Measurements from ENCODE around the gene RBBP4.
"Not testable (repeated sequence)": the region's sequence is repeated elsewhere in the genome, so short reads cannot be mapped to it uniquely, and the experiment has no call there.

Gene RBBP4

DNA sequence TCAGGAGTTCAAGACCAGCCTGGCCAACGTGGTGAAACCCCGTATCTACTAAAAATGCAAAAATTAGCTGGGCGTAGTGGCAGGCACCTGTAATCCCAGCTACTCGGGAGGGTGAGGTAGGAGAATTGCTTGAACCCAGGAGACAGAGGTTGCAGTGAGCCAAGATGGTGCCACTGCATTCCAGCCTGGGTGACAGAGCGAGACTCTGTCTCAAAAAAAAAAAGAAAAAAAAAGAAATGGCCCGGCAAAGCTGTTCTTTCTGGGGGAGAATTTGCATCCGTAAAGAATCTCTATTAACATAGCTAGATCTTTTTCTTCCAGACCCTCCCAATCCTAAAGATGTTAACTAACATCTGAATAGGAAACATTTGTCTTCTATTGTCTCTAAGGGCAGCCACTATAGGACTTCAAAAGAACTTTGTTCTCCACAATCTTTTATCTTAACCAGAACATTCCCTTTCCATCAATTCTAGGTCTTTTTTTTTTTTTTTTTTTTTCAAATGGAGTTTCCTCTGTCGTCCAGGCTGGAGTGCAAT lies 8.6 kb upstream of the RBBP4 start:
- DNase-seq = not testable (repeated sequence)

DNA sequence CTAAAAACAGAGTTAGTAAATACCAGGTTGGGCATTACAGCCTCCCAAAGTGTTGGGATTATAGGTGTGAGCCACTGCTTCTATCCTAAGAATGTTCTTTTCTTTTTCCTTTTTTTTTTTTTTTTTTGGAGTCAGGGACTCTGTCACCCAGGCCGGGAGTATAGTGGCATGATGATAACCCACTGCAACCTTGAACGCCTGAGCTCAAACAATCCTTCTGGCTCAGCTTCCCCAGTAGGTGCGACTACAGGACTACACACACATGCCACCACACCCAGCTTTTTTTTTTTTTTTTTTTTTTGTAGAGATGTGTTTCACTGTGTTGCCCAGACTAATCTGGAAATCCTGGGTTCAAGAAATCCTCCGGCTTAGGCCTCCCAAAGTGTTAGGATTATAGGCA lies 6.6 kb upstream of the RBBP4 start:
- DNase-seq = no peak

DNA sequence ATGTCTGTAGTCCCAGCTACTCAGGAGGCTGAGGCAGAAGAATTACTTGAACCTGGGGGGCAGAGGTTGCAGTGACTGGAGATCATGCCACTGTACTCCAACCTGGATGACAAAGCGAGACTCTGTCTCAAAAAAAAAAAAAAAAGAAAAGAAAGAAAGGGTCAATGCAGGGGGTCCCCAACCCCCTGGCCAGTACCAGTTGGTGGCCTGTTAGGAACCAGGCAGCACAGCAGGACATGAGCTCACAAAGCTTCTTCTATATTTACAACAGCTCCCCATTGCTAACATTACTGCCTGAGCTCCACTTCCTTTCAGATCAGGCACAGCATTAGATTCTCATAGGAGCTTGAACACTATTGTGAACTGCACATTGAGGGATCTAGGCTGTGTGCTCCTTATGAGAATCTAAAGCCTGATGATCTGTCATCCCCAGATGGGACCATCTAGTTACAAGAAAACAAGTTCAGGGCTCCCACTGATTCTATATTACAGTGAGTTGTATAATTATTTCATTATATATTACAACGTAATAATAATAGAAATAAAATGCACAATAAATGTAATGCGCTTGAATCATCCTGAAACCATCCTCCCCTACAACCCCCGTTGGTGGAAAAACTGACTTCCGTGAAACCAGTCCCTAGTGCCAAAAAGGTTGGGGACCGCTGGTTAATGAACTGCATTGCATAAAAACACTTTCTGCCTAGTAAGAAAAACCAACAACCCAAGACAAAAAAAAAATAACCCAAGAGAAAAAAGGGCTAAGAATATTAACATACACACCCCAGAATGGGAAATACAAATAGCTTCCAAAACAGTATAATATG lies 3.5 kb upstream of the RBBP4 start:
- no peak for DNase-seq

DNA sequence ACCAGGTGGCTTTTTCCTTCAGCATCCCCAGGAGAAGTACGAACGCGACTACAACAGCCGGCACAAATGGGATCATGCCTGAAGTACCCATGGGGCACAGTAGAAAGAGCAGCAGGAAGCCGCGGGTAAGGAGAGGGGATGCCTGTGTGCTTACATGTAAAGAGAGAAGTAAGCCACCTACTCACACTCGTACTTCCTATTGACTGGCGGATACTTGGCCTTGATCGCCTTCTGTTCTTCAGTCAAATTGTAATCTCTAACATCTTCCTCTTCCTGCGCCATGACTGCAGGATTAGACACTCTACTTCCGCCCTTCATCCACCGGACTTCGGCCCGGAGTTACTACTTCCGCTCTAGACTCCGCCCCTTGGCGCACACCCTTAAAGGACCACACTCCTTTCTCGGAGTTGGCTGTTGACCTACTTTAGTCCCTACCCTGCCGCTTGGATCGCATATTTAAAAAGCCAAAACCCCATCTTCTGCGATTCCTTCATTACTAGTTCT lies 708 bp upstream of the RBBP4 start, which contains the start of gene ZBTB8OS:
ZBTB8OS (minus strand) TSS at position 303 of the 504 bp plus-strand sequence; CDS start at position 282, 21 bp downstream.
- peak; percentile 91 for DNase-seq

DNA sequence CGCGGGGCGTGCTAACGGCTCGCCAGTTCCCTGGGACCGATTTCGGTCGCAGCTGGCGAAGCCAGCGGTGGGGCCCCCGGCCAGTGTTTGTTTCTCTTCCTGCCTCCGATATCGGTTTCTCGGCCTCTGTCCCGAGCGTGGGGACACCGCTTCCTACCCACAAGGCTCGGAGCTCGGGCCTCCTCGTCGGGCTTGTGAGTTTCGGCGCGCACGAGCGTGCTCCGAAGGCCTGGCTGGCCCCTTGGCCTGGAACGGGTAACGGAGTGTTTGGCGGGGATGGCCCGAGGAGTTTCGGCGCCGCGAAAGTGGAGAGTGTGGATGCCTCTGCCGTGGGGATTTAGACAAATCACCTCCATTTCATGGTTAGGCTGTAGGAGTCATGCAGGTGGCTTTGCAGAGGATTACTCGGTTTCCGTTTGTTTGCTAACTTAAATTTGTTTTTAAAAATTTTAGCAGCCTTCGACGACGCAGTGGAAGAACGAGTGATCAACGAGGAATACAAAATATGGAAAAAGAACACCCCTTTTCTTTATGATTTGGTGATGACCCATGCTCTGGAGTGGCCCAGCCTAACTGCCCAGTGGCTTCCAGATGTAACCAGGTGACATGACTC lies 559 bp downstream of the RBBP4 start:
- DNase-seq = no peak

DNA sequence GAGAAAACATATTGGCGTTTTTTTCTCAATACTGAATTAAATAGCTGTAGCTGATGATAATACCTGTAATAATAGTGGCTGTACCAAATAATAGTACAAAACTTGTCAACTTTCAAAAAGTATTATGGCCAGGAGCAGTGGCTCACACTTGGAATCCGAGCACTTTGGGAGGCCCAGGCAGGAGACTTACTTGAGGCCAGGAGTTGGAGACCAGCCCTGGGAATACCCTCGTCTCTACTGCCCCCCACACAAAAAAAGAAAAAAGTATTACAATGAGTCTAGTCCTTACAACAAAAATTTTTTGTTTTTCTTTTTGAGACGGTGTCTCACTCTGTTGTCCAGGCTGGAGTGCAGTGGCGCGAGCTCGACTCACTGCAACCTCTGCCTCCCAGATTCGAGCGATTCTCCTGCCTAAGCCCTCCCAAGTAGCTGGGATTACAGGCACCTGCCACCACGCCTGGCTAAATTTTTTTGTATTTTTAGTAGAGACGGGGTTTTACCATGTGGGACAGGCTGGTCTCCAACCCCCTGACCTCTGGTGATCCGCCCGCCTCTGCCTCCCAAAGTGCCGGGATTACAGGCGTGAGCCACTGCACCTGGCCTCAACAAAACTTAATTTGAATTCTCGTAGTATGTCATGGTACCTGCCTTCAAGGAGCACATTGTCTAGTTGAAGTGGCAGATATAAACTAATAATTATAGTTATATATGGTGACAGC lies 1.4 kb downstream of the RBBP4 start:
- no peak for DNase-seq

DNA sequence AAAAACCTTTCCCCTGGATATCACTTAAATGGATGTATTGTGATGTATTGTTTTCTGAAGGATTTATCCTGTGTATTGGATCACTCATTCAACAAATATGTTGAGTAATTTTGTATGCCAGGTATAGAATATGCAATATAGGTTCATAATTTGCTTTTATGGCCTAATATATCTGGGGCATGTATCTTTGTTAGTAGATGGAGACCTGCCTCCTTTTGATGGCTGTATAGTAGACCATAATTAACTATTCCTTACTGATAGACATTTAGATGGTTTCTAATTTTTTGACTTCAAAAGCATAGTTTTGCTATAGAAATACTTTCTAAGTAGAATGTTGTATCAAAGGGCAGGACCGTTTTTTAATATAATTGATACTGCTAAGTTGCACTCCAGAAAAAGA lies 8.6 kb downstream of the RBBP4 start:
- no peak for DNase-seq

DNA sequence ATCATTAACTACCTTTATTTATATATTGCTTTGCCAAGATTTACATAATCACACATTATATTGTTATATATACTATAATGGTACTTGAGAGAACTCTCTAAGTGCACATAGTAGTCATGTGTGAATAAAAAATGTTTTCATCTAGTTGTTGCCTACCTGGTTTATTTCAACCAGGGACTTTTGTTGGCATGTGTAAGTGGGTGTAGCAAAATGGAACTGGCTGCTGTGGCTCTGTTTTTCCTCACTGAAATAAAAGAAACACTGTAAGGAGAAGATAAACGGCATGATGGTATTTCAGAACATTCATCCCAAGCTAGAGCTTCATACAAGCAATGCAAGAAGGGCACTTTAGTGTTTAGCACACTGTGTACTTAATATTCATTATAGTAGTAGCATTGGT lies 14.9 kb downstream of the RBBP4 start:
- no peak for DNase-seq

DNA sequence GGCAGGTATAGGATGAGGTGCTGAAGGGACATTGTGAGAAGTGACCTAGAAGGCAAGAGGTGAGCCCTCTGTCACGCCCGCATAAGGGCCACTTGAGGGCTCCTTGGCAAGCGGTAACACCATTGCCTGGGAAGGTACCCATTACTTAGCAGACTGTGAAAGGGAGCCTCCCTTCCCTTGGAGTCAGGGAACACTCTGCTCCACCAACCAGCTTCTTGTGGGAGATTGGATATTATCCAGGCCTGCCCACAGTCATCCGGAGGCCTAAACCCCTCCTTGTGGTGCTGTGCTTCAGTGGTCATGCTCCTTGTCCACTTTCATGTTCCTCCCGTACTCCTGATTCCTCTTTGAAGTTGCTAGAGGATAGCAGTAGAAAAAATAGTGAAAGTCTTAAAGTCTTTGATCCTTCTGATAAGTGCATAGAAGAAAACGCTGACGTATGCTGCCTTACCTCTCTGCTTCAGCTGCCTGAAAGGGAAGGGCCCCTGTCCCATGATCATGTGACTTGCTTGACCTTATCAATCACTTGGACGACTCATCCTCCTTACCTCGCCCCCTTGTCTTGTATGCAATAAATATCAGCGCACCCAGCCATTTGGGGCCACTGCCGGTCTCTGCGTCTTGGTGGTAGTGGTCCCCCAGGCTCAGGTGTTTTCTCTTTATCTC lies 16.0 kb downstream of the RBBP4 start:
- DNase-seq = no peak

DNA sequence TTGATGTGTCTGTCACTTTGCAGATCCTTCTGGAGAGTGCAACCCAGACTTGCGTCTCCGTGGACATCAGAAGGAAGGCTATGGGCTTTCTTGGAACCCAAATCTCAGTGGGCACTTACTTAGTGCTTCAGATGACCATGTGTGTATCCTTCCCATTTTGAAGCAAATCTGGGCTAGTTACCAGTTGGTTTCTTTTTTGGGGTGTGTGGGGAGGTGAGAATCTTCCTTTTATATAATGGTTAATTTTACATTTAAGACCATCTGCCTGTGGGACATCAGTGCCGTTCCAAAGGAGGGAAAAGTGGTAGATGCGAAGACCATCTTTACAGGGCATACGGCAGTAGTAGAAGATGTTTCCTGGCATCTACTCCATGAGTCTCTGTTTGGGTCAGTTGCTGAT lies 17.7 kb downstream of the RBBP4 start:
- DNase-seq = not testable (repeated sequence)

DNA sequence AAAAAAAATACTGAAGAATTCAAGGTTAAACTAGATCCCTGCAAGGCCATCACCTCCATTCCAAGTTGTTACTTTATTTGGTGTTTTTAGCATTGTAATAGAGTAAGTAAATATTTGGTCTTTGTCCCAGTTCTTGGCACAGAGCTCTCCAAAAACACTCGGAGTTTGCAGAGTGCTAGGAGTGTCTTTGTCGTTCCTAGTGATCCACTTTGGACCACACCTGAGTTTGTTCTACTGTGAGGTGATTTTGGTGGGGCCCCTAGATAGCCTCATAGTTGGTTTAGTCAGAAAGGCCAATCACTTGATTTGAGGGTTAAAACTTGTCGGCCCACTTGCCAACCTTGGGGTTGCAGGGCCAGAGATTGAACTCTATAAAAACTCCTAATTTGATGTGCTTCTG lies 25.9 kb downstream of the RBBP4 start:
- DNase-seq = no peak

DNA sequence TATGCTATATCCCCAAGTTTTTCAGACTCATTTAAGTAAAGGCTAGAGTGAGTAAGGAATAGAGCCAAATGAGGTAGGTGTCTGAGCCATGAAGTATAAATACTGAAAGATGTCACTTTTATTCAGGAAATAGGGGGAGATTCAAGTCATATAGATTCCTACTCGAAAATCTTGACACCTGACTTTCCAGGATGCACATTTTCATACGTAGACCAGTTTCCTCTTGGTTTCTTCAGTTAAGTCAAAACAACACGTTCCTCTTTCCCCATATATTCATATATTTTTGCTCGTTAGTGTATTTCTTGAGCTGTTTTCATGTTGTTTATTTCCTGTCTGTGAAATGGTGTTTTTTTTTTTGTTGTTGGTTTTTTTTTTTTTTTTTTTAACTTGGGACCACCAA lies 29.0 kb downstream of the RBBP4 start:
- DNase-seq = not testable (repeated sequence)

DNA sequence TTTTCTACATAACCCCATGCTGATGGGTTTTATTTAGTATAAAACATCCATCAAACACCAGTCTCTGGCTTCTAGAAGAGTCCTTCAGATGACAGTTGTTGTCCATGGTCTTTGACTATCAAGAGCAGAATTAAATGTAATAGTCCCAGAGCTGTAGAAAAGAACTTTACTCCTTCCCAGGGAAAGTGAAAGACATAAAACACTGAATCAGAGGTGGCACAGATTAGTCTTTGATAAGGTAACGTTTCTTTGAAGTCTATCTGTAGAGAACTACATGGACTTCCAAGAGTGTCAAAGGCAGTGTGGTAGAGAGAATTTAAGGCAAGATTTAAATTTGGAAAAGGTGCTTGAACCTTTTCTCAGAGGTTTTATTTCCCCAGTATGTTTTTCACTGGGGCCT lies 29.6 kb downstream of the RBBP4 start:
- DNase-seq = no peak

DNA sequence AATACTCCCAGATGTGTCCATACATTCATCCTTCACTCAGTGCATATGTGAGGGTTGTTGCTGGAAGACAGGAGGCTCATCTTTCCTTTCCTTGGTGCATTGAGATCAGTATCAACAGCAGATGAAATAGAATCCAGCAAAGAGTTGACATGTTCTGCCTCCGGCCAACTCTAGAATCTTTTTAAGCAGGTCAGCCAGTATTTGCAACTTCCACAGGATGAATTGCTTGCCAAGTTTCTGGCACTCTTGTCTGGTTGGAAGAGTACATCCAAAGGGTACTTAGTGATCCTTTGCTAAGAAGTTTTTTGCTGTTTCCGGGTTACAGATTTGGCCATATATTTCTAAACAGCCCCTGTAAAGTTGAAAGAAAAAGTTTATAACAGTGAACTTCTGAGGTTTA lies 30.5 kb downstream of the RBBP4 start:
- no peak for DNase-seq

DNA sequence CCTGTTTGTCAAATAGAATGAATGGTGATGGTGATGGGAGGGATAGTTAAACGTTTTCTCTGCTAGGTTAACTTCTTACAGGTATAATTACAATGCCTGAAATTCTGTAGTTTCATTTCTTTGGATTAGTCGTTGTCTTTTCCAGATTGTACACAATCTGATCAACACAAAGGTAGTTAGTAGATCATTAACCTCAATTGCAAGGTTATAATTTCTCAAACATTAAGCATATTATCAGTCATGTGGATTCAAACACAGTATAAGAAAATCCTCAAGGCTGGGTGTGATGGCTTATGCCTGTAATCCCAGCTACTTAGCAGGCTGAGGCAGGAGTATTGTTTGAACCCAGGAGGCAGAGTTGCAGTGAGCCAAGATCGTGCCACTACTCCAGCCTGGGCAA lies 31.0 kb downstream of the RBBP4 start:
- DNase-seq = no peak

DNA sequence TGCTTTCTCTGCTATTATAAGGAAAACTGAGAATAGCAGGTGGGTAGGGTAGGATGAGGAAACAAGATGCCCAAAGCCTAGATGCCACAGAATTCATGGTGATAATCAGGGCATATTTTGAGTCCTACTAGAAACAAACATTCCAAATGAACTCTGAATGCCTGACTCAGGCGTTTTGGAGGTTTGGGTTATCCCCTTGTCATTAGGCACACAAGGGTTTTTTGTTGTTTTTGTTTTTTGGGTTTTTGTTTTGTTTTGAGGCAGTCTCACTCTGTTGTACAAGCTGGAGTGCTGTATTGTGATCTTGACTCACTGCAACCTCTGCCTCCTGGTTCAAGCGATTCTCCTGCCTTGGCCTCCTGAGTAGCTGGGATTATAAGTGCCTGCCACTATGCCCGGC lies 32.4 kb downstream of the RBBP4 start:
- no peak for DNase-seq

DNA sequence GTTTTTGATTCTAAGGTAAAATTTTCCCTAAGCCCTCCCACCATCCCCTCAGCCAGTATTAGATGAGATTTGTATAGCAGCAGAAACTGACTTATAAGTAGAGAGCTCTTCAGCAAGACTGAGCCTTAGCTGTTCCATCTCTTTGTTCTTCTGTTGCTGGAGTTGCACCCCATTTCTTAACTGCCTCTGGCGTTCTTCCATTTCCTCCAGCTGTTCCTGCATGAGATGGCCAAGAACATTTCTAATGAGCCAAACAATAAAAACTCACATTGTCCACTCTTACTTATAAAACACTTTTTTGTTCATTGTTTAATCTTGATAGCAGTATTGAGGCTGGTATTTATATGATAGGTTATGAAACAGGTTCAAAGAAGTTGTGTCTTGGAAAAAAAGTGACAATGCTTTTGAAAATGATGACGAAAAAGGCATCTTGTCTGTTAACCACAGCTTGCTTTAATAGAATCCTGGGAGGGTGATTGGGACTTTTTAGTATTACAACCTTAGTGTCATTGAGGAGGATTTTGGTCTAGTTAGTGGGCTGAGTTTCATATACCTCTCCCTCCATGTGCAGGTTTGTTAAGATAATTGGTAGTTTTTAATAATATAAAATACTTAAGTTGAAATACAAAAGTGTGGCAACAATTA lies 33.3 kb downstream of the RBBP4 start:
- no peak for DNase-seq

DNA sequence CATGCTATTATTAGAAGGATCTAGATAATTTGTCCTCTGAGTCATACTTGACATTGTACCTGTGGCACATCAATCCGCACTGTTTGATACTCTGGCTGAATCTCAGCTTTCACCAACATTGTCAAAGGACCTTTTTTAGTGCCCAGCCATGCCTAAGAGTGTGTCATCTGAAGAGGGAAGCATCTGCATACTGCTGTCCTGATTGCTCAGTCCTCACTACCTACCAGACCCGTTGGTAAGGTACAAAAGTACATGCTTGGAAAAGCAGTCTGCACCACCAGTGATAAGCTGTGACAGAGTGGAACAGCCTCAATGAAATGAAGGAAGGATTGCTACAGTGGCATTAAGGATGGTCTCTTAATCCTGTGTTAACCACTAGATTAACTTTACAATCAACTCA lies 34.5 kb downstream of the RBBP4 start:
- DNase-seq = no peak

DNA sequence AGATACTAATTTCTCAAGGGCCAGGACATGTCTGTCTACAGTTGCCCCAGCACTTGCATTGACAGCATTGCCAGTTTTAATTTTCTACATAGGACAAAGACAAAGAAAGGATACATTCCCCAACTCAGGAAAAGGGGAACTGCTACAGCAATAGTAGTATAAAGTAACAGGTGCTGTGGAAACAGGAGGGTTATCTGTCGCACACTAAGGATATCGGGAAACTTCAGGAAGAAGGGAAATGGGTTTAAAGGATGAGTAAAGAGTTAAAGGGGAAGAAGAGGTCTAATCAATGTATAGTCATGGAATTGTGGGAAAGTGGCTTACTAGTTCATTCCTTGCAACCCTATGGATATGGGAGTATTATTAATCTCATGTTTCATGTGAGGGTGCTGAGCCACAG lies 35.4 kb downstream of the RBBP4 start:
- DNase-seq = no peak

DNA sequence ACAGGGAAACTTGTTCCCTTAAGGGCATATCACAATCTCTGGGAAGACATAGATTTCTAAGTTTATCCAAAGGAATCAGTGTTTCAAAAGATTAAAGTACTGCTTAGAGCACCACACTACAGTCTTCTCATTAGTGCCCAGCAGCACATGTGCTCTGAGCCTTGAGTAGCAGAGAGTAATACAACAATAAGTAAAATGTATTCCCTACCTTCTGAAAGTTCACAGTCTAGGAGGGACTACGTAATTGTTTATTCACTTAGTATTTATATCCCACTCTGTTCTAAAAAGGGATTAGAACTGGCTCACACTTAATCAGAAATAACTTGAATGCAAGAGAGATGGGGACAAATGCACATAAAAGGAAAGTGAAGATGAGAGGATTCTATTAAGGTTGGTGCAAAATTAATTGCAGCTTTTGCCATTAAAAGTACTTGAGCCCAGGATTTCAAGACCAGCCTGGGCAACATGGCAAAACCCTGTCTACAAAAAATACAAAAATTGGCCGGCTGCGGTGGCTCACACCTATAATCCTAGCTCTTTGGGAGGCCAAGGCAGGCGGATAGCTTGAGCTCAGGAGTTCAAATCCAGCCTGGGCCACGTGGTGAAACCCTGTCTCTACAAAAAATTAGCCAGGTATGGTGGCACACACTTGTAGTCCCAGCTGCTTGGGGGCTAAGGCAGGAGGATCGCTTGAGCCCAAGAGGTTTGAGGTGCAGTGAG lies 42.6 kb downstream of the RBBP4 start:
- no peak for DNase-seq

DNA sequence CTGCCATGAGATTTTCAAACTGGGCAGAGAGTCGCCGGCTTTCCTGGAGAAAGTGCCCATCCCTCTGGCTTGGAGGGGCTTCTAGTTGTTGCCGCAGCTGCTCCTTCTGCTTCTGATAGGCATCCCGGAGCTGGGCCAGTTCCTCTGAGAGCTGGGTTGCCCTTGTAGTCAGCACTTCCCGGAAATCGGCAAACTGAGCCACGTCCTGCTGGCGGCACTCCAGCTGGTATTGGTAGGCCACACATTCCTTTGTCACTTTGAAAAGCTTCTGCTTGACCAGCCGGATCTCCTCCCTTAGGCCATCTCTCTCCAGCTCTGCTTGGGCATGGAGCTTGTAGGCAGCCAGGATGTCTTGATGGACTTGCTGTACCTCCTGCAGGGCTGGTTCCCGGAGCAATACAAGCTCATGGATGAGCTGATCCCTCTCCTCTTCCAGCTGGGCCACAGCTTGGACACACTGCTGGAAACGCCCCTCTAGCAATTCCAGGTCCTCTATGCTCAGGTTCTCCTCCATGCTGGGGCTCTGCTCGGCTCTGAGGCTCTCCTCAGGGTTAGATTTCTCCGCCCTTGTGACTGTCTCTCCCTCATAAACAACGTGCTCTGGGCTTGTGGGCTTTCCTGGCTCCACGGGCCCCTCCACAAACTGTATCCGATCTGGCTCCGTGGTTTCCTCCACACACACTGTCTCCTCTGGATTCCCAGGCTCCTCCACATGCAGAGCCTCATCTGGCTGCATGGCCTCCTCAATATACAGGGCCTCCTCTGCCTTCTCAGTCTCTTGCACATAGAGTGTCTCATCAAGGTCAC lies 44.3 kb downstream of the RBBP4 start:
- no peak for DNase-seq

All from NCI-H226 (cell line).